HG03469 (cell line): Measurements from ENCODE around the gene ZBTB37.
"Not testable (repeated sequence)": the region's sequence is repeated elsewhere in the genome, so short reads cannot be mapped to it uniquely, and the experiment has no call there.

ENCODE experiments used
- ATAC-seq: cut with Tn5 transposase; IDR thresholded peaks from one replicate; pipeline ENCODE4 v1.9.1; 2021; ENCODE audit warnings: mild to moderate bottlenecking, moderate library complexity, moderate number of reproducible peaks; ENCODE audit not compliant: unreplicated experiment

ZBTB37 gene

GRCh38 chr1:173865468-173866164, 2.6 kb upstream of the ZBTB37 start:
- no peak for ATAC-seq

GRCh38 chr1:173866413-173867115, 1.6 kb upstream of the ZBTB37 start:
- ATAC-seq = no peak

DNA sequence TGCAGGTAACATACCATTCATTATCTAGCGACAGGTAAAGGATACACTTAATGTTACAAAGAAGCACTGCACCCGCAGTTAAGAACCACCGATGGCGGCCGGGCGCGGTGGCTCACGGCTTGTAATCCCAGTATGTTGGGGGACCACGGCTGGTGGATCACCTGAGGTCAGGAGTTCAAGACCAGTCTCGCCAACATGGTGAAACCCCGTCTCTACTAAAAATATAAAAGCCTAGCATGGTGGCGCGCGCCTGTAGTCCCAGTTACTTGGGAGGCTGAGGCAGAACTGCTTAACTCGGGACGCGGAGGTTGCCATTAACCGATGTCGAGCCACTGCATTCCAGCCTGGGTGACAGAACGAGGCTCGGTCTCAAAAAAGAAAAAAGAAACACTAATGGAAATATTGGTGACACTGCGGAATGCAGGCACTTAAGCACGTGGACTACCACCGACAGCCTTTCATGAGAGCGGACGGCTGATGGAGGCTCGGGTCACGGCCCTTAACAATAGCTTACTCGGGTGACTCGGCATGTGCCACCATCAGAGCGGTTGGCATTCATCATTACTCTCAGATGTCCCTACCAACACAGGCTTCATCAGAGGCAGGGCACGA, 933 bp upstream of the ZBTB37 start:
- ATAC-seq = no peak

GRCh38 chr1:173867753-173868265, 371 bp upstream of the ZBTB37 start, which contains the start of gene GAS5:
Gene GAS5, minus strand, starts transcription at chr1:173867989.
- ATAC-seq = peak; percentile 53

DNA sequence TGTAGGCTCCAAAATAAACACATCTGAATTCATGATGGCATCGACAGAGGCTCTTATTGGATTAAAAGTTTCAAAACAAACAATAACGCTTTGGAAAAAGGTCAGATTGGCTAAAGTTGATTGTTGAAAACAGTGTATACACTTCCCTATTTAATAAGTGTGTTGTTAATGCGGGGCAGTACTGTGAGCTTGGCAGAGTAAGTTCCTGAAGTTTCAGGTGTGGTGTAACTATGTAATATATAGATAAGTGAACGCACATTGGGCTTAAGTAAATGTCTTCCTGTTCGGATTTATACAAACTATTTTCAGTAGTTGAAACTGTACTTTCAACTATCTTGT, 810 bp downstream of the ZBTB37 start:
- no peak for ATAC-seq

DNA sequence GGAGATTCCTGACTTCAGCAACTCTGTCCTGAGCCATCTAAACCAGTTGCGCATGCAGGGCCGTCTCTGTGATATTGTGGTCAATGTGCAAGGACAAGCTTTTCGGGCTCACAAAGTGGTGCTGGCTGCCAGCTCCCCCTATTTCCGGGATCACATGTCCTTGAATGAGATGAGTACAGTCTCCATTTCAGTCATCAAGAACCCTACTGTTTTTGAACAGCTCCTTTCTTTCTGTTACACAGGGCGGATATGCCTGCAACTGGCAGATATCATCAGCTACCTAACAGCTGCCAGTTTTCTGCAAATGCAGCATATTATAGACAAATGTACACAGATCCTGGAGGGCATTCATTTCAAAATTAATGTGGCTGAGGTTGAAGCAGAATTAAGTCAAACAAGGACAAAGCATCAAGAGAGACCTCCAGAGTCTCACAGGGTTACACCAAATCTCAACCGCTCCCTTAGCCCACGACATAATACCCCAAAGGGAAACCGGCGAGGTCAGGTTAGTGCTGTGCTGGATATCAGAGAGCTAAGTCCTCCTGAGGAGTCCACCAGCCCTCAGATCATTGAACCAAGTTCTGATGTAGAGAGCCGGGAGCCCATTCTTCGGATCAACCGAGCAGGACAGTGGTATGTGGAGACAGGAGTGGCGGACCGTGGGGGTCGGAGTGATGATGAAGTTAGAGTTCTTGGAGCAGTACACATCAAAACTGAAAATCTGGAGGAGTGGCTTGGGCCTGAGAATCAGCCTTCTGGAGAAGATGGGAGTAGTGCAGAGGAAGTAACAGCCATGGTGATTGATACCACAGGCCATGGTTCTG, 2.3 kb downstream of the ZBTB37 start:
- peak; percentile 17 for ATAC-seq

DNA sequence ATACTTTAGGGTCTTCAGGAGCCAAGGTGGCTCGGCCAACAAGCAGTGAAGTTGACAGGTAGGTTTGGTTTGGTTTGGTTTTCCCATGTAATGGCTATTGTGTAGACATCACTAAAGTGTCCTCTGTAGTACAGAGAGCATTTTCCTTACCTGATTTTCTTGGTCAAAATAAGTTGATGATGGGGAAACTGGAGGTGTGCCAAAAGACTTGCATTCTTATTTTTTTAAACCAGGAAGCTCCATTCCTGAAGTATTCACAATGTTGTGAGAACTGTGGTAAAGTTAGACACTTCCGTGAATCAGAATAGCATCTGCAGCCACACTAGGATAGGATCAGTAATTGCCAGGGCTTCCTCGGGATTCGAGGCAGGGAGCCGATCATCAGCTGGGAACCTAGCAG, 2.9 kb downstream of the ZBTB37 start:
- ATAC-seq = no peak

DNA sequence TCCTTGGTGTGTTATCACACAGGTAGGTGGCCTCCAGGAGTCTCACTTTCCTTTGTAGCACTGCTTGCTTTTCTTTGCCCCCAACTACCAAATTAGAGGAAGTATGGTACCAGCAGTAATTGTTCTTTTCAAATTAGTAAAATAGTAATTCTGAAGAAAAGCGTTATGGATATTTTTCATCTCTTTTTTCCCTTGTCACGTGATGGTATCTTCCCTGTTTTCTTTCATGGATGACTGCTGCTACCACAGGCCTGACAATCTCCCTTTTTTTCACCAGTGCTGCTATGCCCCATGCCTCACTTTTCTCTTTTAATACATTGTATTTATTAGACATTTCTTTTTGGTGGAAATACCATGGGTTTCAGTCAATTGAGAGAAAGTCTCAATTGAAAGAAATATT, 3.3 kb downstream of the ZBTB37 start:
- no peak for ATAC-seq

GRCh38 chr1:173876732-173877131, 8.6 kb downstream of the ZBTB37 start:
- no peak for ATAC-seq

- ATAC-seq = no peak
Measured at GRCh38 chr1:173878251-173878650, 10.1 kb downstream of the ZBTB37 start.

DNA sequence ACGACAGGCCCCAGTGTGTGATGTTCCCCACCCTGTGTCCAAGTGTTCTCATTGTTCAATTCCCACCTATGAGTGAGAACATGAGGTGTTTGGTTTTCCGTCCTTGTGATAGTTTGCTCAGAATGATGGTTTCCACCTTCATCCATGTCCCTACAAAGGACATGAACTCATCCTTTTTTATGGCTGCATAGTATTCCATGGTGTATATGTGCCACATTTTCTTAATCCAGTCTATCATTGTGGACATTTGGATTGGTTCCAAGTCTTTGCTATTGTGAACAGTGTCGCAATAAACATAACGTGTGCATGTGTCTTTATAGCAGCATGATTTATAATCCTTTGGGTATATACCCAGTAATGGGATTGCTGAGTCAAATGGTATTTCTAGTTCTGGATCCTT, 12.9 kb downstream of the ZBTB37 start:
- ATAC-seq = not testable (repeated sequence)

- ATAC-seq = no peak
Measured at GRCh38 chr1:173884701-173885100, 16.5 kb downstream of the ZBTB37 start.

DNA sequence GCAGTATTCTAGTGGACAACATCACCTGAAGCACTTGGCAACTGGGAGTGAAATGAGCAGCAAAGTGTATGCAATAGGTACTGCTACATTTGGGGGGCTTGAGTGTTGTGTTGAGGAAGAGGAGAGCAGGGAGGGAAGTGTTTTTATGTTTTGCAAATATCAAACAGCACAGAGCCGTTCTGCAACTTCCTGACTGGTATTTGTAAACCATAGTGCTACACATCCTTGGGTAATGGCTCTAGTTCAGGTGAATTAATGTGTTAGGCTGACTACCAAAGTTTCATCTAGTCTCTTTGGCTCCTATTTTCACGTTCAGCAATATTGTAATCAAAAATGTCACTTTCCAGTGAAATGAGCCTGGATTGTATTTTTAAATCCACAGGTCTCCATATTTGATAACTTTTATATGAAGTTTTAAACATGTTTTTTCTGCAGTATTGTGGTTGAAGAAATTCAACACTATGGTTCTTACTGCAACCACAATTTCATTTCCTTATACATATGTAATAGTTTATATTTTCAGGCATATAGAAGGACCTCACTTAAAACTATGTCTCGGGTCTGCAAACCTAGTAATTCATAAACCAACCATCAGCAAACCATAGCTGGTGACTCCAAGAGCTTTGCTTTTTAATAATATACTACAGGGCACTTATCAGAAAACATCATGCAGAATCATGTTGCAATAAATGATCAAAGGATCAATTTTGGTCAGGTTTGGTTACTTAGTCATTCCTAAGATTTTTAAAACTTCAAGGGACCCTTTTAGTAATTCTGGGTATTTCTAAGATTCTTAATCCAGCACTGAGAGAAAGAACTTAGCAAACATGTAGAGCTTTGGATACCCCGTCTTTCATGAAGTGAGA, 18.8 kb downstream of the ZBTB37 start:
- ATAC-seq = no peak

DNA sequence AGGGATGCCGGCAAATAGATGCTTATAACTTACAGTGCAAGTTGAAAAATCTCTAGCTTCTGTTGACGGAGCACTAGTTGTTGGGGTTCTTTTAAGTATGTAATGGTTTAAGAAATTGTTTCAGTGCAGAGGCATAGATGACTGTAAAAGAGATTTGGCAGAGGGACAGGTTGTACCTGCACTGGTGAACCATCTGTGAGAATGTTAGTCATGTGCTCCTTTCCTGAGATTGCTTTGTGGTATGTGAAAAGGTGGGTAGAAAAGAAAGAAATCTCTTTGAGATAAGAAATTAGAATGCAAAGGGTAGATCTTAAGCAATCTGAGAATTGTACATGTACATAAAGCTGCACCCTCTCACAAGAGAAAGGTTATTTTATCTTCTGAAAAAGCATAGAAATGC, 19.4 kb downstream of the ZBTB37 start:
- ATAC-seq = no peak

GRCh38 chr1:173888749-173889148, 20.6 kb downstream of the ZBTB37 start:
- no peak for ATAC-seq

DNA sequence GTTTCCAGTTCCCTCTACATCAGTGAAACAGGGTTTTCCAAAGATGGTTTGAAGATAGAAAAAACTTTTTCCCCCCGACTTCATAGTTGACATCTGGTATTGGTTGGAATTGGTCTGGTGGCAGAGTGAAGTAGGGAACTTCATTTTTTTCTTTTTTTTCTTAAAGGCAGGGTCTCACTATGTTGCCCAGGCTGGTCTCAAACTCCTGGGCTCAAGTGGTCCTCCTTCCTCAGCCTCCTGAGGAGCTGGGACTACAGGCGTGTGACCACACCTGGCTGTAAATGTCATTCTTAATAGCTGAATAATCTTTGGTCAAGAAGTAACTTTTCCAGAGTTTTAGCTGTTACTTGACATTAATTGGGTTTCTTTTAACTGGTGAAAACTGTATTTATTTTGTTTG, 21.7 kb downstream of the ZBTB37 start:
- ATAC-seq = no peak

DNA sequence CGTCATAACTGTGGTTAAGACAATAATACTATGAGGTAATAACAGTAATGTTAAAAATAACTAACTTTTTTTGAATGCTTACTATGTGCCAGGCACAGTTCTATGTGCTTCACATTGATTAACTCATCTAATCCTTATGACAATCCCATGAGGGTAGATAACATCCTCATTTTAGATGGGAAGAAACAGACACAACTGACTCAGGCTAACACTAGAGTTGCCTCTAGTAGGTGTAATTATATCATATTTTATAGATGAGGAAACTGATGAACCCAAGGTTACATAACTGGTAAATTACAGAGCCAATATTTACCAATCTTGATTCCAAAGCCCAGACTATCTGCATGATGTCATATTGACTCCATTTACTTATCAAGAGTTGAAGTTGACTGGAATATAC, 25.4 kb downstream of the ZBTB37 start:
- no peak for ATAC-seq

- no peak for ATAC-seq
Measured at GRCh38 chr1:173894189-173894588, 26.0 kb downstream of the ZBTB37 start.

GRCh38 chr1:173900427-173900826, 32.2 kb downstream of the ZBTB37 start:
- no peak for ATAC-seq

- no peak for ATAC-seq
Measured at GRCh38 chr1:173900992-173901391, 32.8 kb downstream of the ZBTB37 start.
